H1 (cell line): ENCODE results near the gene PFDN6. TPM values are rescaled to one million over a fixed set of nuclear protein-coding genes. Genes with fewer than 3 reads are reported as not detected.

Source experiments
- BACH1 ChIP-seq: IDR thresholded peaks from 2 replicates; pipeline ENCODE4 v1.6.1; 2012; ENCODE audit warnings: low read length, improper control_type of control experiment
- FOSL1 ChIP-seq: IDR thresholded peaks from 2 replicates; pipeline ENCODE4 v1.6.1; 2011; ENCODE audit warnings: mild to moderate bottlenecking, low read depth, low read length, moderate library complexity; ENCODE audit not compliant: insufficient read depth
- PHF8 ChIP-seq: fragments of 200-600 bp; sonication (generic); conservative IDR thresholded peaks from 2 replicates; pipeline ENCODE4 v1.7.1; 2012; ENCODE audit warnings: low read depth, mild to moderate bottlenecking, inconsistent platforms, low read length, moderate library complexity
- POLR2AphosphoS5 ChIP-seq: IDR thresholded peaks from 2 replicates; pipeline ENCODE4 v1.6.1; 2011; ENCODE audit warnings: low read depth, low read length
- RFX5 ChIP-seq: IDR thresholded peaks from 2 replicates; pipeline ENCODE4 v1.6.1; 2011; ENCODE audit warnings: low read depth, low read length, improper control_type of control experiment, borderline replicate concordance
- SRF ChIP-seq: IDR thresholded peaks from 2 replicates; pipeline ENCODE4 v1.6.1; 2011; ENCODE audit warnings: mild to moderate bottlenecking, low read depth, low read length, moderate library complexity
- SUZ12 ChIP-seq: fragments of 200-600 bp; sonication (generic); IDR thresholded peaks from 2 replicates; pipeline ENCODE4 v1.6.1; 2012; ENCODE audit warnings: mild to moderate bottlenecking, inconsistent platforms, low read length, moderate library complexity, mixed read lengths
- TAF7 ChIP-seq: optimal IDR thresholded peaks from 2 replicates; pipeline ENCODE3; 2011; ENCODE audit warnings: low read depth, mild to moderate bottlenecking, inconsistent platforms, low read length, moderate library complexity, borderline replicate concordance
- polyA plus RNA-seq, 7 experiments: library from polyadenylated mRNA; depleted of rRNA in 3 of 7; stranded (reverse) in 5 of 7; unstranded in 2 of 7; fragments of >200 nt in 5 of 7; fragments of 200-250 nt in 2 of 7; gene quantifications; 1 replicate in 5 of 7; 2 replicates in 1 of 7; 4 replicates in 1 of 7; pipeline versions ENCODE4 v1.2.1 to v1.2.3, GENCODE V29; 2011 to 2013; ENCODE audit warnings: missing spikeins in 2 of 7, mixed read lengths in 2 of 7
- total RNA-seq: library from RNA; stranded (reverse); fragmentation: NEBNext Ultra II Directional; extraction: Animal tissue kit (Norgen Biotek cat#: 25700); gene quantifications from 2 replicates; pipeline ENCODE4 v1.2.1, GENCODE V29; 2021
- TF ChIP-seq, protein P1 (sequence below): fragments of 300-600 bp; sonication (generic); IDR thresholded peaks from 2 replicates; pipeline ENCODE4 v1.7.1; 2012; ENCODE audit warnings: low read length, moderate library complexity, mild to moderate bottlenecking, inconsistent platforms; ENCODE audit not compliant: insufficient replicate concordance
- TF ChIP-seq, protein P2 (sequence below): IDR thresholded peaks from 2 replicates; pipeline ENCODE4 v1.6.1; 2011; ENCODE audit warnings: low read depth, mild to moderate bottlenecking, low read length; ENCODE audit not compliant: insufficient read depth

PFDN6 gene
- total and polyA plus RNA-seq, 2 of the 8 experiments (the other 6 are each of a cell fraction or from before 2014, with no cell fraction given) = 32.0 to 95.7 TPM

DNA sequence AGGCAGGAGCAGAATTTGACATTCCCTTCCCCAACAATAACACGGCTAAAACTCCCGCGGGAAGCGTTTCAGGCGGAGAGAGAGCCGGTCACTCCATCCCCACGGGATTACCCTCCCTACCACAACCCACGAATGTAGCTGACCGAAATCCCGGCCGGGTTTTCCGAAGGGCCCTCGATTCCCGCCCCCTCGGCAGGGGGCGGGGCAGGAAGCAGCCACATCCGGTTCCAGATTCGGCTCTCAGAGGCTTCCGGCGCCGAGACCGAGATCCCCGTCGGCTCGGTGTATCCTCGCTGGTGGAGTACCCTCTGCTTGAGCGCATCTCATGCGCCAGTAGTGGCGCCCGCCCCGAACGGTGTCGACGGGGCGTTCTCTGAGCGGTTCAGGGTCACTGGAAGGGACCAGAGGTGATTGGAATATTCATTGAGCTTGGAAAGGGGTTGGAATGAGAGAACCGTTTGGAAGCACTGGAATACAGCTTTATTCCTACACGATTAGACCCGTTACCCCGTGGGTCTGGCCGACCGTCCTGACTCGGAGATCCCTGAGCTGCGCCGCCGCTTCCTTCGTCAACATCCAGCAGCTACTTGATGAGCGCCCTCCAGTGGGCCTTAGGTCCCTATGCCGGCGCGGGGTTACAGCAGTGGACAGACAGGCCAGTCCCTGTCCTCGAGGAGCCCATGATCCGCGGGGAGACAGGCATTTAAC, 10.0 kb downstream of the PFDN6 start (continued):
- TF ChIP-seq, protein P1, sequence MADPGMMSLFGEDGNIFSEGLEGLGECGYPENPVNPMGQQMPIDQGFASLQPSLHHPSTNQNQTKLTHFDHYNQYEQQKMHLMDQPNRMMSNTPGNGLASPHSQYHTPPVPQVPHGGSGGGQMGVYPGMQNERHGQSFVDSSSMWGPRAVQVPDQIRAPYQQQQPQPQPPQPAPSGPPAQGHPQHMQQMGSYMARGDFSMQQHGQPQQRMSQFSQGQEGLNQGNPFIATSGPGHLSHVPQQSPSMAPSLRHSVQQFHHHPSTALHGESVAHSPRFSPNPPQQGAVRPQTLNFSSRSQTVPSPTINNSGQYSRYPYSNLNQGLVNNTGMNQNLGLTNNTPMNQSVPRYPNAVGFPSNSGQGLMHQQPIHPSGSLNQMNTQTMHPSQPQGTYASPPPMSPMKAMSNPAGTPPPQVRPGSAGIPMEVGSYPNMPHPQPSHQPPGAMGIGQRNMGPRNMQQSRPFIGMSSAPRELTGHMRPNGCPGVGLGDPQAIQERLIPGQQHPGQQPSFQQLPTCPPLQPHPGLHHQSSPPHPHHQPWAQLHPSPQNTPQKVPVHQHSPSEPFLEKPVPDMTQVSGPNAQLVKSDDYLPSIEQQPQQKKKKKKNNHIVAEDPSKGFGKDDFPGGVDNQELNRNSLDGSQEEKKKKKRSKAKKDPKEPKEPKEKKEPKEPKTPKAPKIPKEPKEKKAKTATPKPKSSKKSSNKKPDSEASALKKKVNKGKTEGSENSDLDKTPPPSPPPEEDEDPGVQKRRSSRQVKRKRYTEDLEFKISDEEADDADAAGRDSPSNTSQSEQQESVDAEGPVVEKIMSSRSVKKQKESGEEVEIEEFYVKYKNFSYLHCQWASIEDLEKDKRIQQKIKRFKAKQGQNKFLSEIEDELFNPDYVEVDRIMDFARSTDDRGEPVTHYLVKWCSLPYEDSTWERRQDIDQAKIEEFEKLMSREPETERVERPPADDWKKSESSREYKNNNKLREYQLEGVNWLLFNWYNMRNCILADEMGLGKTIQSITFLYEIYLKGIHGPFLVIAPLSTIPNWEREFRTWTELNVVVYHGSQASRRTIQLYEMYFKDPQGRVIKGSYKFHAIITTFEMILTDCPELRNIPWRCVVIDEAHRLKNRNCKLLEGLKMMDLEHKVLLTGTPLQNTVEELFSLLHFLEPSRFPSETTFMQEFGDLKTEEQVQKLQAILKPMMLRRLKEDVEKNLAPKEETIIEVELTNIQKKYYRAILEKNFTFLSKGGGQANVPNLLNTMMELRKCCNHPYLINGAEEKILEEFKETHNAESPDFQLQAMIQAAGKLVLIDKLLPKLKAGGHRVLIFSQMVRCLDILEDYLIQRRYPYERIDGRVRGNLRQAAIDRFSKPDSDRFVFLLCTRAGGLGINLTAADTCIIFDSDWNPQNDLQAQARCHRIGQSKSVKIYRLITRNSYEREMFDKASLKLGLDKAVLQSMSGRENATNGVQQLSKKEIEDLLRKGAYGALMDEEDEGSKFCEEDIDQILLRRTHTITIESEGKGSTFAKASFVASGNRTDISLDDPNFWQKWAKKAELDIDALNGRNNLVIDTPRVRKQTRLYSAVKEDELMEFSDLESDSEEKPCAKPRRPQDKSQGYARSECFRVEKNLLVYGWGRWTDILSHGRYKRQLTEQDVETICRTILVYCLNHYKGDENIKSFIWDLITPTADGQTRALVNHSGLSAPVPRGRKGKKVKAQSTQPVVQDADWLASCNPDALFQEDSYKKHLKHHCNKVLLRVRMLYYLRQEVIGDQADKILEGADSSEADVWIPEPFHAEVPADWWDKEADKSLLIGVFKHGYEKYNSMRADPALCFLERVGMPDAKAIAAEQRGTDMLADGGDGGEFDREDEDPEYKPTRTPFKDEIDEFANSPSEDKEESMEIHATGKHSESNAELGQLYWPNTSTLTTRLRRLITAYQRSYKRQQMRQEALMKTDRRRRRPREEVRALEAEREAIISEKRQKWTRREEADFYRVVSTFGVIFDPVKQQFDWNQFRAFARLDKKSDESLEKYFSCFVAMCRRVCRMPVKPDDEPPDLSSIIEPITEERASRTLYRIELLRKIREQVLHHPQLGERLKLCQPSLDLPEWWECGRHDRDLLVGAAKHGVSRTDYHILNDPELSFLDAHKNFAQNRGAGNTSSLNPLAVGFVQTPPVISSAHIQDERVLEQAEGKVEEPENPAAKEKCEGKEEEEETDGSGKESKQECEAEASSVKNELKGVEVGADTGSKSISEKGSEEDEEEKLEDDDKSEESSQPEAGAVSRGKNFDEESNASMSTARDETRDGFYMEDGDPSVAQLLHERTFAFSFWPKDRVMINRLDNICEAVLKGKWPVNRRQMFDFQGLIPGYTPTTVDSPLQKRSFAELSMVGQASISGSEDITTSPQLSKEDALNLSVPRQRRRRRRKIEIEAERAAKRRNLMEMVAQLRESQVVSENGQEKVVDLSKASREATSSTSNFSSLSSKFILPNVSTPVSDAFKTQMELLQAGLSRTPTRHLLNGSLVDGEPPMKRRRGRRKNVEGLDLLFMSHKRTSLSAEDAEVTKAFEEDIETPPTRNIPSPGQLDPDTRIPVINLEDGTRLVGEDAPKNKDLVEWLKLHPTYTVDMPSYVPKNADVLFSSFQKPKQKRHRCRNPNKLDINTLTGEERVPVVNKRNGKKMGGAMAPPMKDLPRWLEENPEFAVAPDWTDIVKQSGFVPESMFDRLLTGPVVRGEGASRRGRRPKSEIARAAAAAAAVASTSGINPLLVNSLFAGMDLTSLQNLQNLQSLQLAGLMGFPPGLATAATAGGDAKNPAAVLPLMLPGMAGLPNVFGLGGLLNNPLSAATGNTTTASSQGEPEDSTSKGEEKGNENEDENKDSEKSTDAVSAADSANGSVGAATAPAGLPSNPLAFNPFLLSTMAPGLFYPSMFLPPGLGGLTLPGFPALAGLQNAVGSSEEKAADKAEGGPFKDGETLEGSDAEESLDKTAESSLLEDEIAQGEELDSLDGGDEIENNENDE = no peak
- TF ChIP-seq, protein P2, sequence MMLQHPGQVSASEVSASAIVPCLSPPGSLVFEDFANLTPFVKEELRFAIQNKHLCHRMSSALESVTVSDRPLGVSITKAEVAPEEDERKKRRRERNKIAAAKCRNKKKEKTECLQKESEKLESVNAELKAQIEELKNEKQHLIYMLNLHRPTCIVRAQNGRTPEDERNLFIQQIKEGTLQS = no peak
- peak; percentile 58 for TF ChIP-seq POLR2AphosphoS5
- peak; percentile 71 for TF ChIP-seq TAF7
- TF ChIP-seq RFX5 = 0 out of 2 replicates have a peak, but pooled peaks have one; percentile 29
- peak; percentile 73 for TF ChIP-seq PHF8
- peak; percentile 88 for TF ChIP-seq BACH1
- TF ChIP-seq SRF = no peak
- TF ChIP-seq SUZ12 = no peak
- no peak for TF ChIP-seq FOSL1
